Esophagus muscularis mucosa (tissue), 4 donors: ENCODE measurements around the gene MKRN2OS. TPM values are rescaled to one million over a fixed set of nuclear protein-coding genes. Genes with fewer than 3 reads are reported as not detected.

Experiments used
- DNase-seq: peaks from one replicate; pipeline ENCODE4 v3.0.0-alpha.2; 2017; ENCODE audit errors: extremely low spot score
- H3K27ac ChIP-seq, 4 donors: fragments of 200-600 bp; sonication (generic); replicated peaks in 1 of 4; 1 replicate in 3 of 4; 2 replicates in 1 of 4; pipeline ENCODE4 v1.5.1; 2016 to 2019; ENCODE audit warnings: mild to moderate bottlenecking in 1 of 4
- H3K27me3 ChIP-seq, 4 donors: fragments of 200-600 bp; sonication (generic); one replicate each; pipeline versions ENCODE4 v1.5.1 to v1.6.0; 2016 to 2019
- H3K36me3 ChIP-seq, 4 donors: fragments of 200-600 bp; sonication (generic); one replicate each; pipeline ENCODE4 v1.5.1; 2016 to 2019
- H3K4me1 ChIP-seq, 4 donors: fragments of 200-600 bp; sonication (generic); one replicate each; pipeline ENCODE4 v1.5.1; 2016 to 2019
- H3K4me3 ChIP-seq, 4 donors: fragments of 200-600 bp; sonication (generic); 1 replicate in 2 of 4; 2 replicates in 2 of 4; pipeline ENCODE4 v1.5.1; 2016 to 2019; ENCODE audit warnings: mild to moderate bottlenecking in 4 of 4, moderate library complexity in 1 of 4
- H3K9me3 ChIP-seq, 4 donors: fragments of 200-600 bp; sonication (generic); 1 replicate in 3 of 4; 2 replicates in 1 of 4; pipeline ENCODE4 v1.5.1; 2016 to 2019
- CTCF ChIP-seq, 3 experiments: fragments of 200-600 bp in 2 of 3; fragments of 450-650 bp in 1 of 3; sonication (generic) in 2 of 3; IDR thresholded peaks; one replicate each; pipeline ENCODE4 v1.5.1; 2017 to 2019; ENCODE audit warnings: antibody characterized with exemption in 3 of 3, mild to moderate bottlenecking in 2 of 3, moderate library complexity in 1 of 3
- EP300 ChIP-seq: sonication (generic); formaldehyde crosslinking; IDR thresholded peaks from one replicate; pipeline ENCODE4 v1.6.1; 2017; ENCODE audit warnings: antibody characterized with exemption
- POLR2A ChIP-seq: fragments of 450-650 bp; IDR thresholded peaks from one replicate; pipeline ENCODE4 v1.6.1; 2017; ENCODE audit warnings: antibody characterized with exemption, moderate library complexity, mild to moderate bottlenecking, low read depth
- POLR2AphosphoS5 ChIP-seq, 2 donors: sonication (generic); formaldehyde crosslinking; IDR thresholded peaks; one replicate each; pipeline ENCODE4 v1.6.1; 2017; ENCODE audit warnings: antibody characterized with exemption in 2 of 2
- WGBS: methylation state at CpG from one replicate; pipeline ENCODE4 v1.1.5; 2018; 5-methylcytosine and 5-hydroxymethylcytosine counted together
- intact Hi-C: fragments of 100-400 bp; cut with DNase I; formaldehyde crosslinking; loops from one replicate; pipeline ENCODE4 v1.15.1; 2023
- total RNA-seq, 4 donors: library from RNA; depleted of rRNA; stranded (reverse); fragments of >200 nt; gene quantifications; one replicate each; pipeline versions ENCODE4 v1.1.0 to v1.2.1, GENCODE V29; 2016

Gene MKRN2OS, protein sequence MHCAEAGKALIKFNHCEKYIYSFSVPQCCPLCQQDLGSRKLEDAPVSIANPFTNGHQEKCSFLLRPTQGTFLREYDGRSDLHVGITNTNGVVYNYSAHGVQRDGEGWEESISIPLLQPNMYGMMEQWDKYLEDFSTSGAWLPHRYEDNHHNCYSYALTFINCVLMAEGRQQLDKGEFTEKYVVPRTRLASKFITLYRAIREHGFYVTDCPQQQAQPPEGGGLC
- total RNA-seq = not detected

DNA sequence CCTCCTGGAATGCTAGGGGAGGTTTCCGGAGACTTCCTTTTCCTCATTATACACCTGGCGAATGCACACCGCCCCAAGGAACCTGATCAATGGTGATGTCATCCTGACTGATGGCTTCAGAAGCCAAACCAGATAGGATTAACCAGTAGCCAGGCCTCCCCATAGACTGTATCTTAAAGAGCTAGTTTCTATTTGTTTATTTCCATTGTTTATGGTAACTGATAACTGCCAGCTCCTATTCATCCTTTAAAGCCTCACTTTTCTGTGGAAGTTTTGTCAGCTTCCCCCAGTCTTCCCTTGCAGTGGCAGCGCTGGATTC is at the start of gene MKRN2OS:
Gene MKRN2OS, minus strand, starts transcription at position 27 of the 319 bp plus-strand sequence. CDS start 35 bp downstream, outside the sequence.
- Histone ChIP-seq H3K36me3 (peaks cover 0 to 2% (median under 1%) of the 10 kb centered on the region in 4 donors), H3K27me3 (no peaks in the 10 kb centered on the region), H3K4me1 (no peaks in the 10 kb centered on the region), H3K9me3 (no peaks in the 10 kb centered on the region), H3K27ac (no peak within 1 kb of the TSS), H3K4me3 (no peak within 1 kb of the TSS)
- intact Hi-C loops = no loop called here
- 66% methylated on average over 4 of the region's 4 CpGs for WGBS
- no peak for DNase-seq
- no peak for TF ChIP-seq POLR2A
- TF ChIP-seq POLR2AphosphoS5 (IDR thresholded peaks at IDR 0.05) = no peak

DNA sequence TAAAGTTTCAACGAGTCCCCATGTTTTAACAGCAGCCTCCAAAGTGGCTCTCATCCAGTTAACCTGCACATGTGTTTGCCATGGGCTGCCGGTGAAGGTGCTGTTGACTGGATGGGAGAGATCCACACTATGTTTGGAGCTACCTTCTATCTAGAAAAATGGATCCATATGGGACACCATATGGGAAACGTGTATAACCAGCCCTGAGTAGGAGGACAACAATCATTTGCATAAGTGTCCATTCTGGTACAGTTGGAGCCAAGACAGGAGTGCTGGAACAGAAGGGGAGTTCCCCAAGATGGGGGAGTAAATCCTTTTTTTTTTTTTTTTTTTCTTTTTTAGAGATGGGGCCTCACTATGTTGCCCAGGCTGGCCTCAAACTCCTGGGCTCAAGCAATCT is 48.2 kb upstream of the MKRN2OS start:
- H3K4me1 ChIP-seq = peaks cover 0 to 7% (median 0%) of the 10 kb centered on the region in 4 donors
- no peak overlapping the region for H3K4me3 ChIP-seq
- no peak overlapping the region for H3K27ac ChIP-seq
- DNase-seq = no peak
- no peaks in the 10 kb centered on the region for H3K9me3 ChIP-seq
- WGBS = 91% methylated on average over 3 of the region's 3 CpGs
- intact Hi-C loops = no loop called here
- TF ChIP-seq POLR2A (no peak), CTCF (IDR thresholded peaks at IDR 0.05) (no peak), POLR2AphosphoS5 (IDR thresholded peaks at IDR 0.05) (no peak), EP300 (no peak)
- peaks cover 32 to 99% (median 98%) of the 10 kb centered on the region in 4 donors for H3K36me3 ChIP-seq
- no peaks in the 10 kb centered on the region for H3K27me3 ChIP-seq

GRCh38 chr3:12591997-12592715 is 46.9 kb upstream of the MKRN2OS start:
- WGBS = 89% methylated on average over 4 of the region's 4 CpGs
- H3K36me3 ChIP-seq = peaks cover 29 to 99% (median 95%) of the 10 kb centered on the region in 4 donors
- no peak for DNase-seq
- H3K9me3 ChIP-seq = no peaks in the 10 kb centered on the region
- no peaks in the 10 kb centered on the region for H3K27me3 ChIP-seq
- intact Hi-C loops = no loop called here
- H3K4me3 ChIP-seq = no peak overlapping the region
- peak overlapping the region in 1 of 4 donors; percentile 15 for H3K27ac ChIP-seq
- no peak for TF ChIP-seq POLR2A
- TF ChIP-seq POLR2AphosphoS5 (IDR thresholded peaks at IDR 0.05) = no peak
- TF ChIP-seq CTCF (IDR thresholded peaks at IDR 0.05) = no peak
- no peak for TF ChIP-seq EP300
- peaks cover 0 to 7% (median 0%) of the 10 kb centered on the region in 4 donors for H3K4me1 ChIP-seq

- H3K36me3 ChIP-seq = peaks cover 25 to 99% (median 93%) of the 10 kb centered on the region in 4 donors
- H3K4me3 ChIP-seq = no peak overlapping the region
- no peak for DNase-seq
- no peak overlapping the region for H3K27ac ChIP-seq
- TF ChIP-seq POLR2AphosphoS5 (IDR thresholded peaks at IDR 0.05) = no peak
- TF ChIP-seq POLR2A = no peak
- no peak for TF ChIP-seq EP300
- TF ChIP-seq CTCF (IDR thresholded peaks at IDR 0.05) = no peak
- H3K4me1 ChIP-seq = peaks cover 0 to 7% (median 0%) of the 10 kb centered on the region in 4 donors
- 98% methylated on average over 6 of the region's 6 CpGs for WGBS
- intact Hi-C loops = no loop called here
- H3K9me3 ChIP-seq = no peaks in the 10 kb centered on the region
- no peaks in the 10 kb centered on the region for H3K27me3 ChIP-seq
Measured at GRCh38 chr3:12591456-12591855, 46.2 kb upstream of the MKRN2OS start.

GRCh38 chr3:12590096-12590495 is 44.8 kb upstream of the MKRN2OS start:
- intact Hi-C loops = no loop called here
- no peak for DNase-seq
- no peaks in the 10 kb centered on the region for H3K27me3 ChIP-seq
- peaks cover 0 to 7% (median 0%) of the 10 kb centered on the region in 4 donors for H3K4me1 ChIP-seq
- H3K36me3 ChIP-seq = peaks cover 21 to 99% (median 93%) of the 10 kb centered on the region in 4 donors
- H3K27ac ChIP-seq = no peak overlapping the region
- no peaks in the 10 kb centered on the region for H3K9me3 ChIP-seq
- WGBS = 95% methylated on average over 3 of the region's 4 CpGs
- no peak overlapping the region for H3K4me3 ChIP-seq
- no peak for TF ChIP-seq EP300
- TF ChIP-seq CTCF (IDR thresholded peaks at IDR 0.05) = no peak
- TF ChIP-seq POLR2AphosphoS5 (IDR thresholded peaks at IDR 0.05) = no peak
- no peak for TF ChIP-seq POLR2A
